ENCODE results near the gene RAB38. TPM values are rescaled to one million over a fixed set of nuclear protein-coding genes. Genes with fewer than 3 reads are reported as not detected.
A peak's percentile ranks its signal among the peaks of the same experiment; 100 is the strongest.

RAB38 gene
- polyA plus RNA-seq, 1 donor: 12.1 TPM

DNA sequence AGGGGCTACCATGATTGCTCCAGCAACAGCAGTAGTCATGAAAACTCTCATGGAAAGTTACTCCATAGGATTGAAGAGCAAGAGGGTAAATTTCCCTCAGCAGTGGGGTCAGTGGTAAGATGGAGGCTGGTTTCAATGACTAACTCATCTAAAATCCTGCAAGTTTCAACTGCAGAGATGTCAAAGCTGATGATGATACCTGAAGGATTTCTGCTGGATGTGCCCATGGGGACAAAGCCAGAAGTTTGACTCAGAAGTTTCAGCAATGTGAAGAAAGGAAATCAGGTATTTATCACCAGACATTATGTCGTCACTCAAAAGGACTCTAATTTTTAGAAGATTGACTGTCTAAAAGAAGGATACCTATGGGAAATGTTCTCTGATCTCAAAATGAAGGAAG, 29.1 kb downstream of the RAB38 start:
- DNase-seq: no peak
- Histone ChIP-seq H3K27me3 (ENCODE audit: control insufficient read depth, insufficient read depth, low read length) (no peaks in the 10 kb centered on the region), H3K9me3 (ENCODE audit: control insufficient read depth, low read depth, low read length) (no peaks in the 10 kb centered on the region), H3K36me3 (ENCODE audit: control insufficient read depth, insufficient read depth, low read length) (peaks cover 9% of the 10 kb centered on the region), H3K4me1 (ENCODE audit: control insufficient read depth, insufficient read depth, low read length) (no peaks in the 10 kb centered on the region), H3K4me3 (ENCODE audit: low read length) (no peak overlapping the region), H3K27ac (ENCODE audit: low read length) (no peak overlapping the region)
- no CpG with 5 or more reads among the region's 1 CpG for WGBS (ENCODE audit: insufficient coverage, low lambda C conversion rate)

DNA sequence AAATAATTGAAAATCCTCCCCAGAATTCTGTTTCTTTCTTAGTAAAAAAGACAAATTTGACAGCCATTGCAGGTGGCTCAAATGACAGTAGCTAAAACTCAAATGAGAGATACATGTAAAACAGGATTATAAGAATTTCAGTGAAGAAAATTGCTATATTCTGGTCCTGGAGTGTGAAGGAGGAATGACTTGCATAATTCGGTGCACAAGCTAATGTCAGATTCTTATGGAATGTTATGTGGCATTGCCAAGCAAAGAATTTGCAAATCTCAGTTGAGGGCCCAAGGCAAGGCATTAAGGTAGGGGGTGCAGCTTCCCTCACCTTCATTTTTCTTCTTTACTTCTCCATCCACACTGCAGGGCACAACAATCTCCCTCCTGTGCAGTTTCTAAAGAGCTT, 35.4 kb downstream of the RAB38 start:
- 80% methylated on average over 1 of the region's 1 CpG for WGBS (ENCODE audit: insufficient coverage, low lambda C conversion rate)
- Histone ChIP-seq H3K36me3 (ENCODE audit: control insufficient read depth, insufficient read depth, low read length) (peaks cover 2% of the 10 kb centered on the region), H3K4me1 (ENCODE audit: control insufficient read depth, insufficient read depth, low read length) (no peaks in the 10 kb centered on the region), H3K27me3 (ENCODE audit: control insufficient read depth, insufficient read depth, low read length) (no peaks in the 10 kb centered on the region), H3K27ac (ENCODE audit: low read length) (no peak overlapping the region), H3K9me3 (ENCODE audit: control insufficient read depth, low read depth, low read length) (no peaks in the 10 kb centered on the region), H3K4me3 (ENCODE audit: low read length) (no peak overlapping the region)
- no peak for DNase-seq

DNA sequence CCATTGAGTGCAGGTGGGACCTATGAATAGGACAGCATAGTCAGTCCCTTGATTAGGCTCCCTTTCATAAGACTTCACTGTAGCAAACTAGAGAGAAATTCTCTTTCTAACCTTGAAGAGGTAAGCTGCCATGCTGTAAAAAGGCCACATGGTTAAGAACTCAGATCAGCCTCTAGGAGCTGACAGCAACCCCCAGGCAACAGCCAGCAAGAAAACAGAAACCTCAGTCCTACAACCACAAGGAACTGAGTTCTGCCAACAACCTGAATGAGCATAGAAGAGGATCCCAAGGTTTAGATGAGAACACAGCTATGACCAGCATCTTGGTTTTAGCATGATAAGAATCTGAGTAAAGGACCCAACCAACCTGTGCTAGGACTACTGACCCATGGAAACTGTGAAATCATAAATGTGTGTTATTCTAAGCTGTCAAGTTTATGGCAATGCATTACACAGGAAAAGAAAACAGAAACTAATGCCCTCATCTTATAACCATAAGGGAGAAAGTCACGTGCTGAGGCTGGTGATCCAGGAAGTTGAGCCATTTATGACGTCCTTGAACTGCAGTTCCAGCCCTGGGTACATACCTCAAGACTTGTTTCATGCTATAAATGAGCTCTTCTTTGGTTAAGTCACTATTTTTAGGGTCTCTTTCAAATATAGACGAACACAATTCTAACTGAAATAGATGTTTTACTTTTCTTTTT, 43.3 kb downstream of the RAB38 start:
- WGBS (ENCODE audit: insufficient coverage, low lambda C conversion rate): 90% methylated on average over 1 of the region's 3 CpGs
- Histone ChIP-seq H3K4me1 (ENCODE audit: control insufficient read depth, insufficient read depth, low read length) (no peaks in the 10 kb centered on the region), H3K27ac (ENCODE audit: low read length) (no peak overlapping the region), H3K9me3 (ENCODE audit: control insufficient read depth, low read depth, low read length) (no peaks in the 10 kb centered on the region), H3K4me3 (ENCODE audit: low read length) (no peak overlapping the region), H3K36me3 (ENCODE audit: control insufficient read depth, insufficient read depth, low read length) (no peaks in the 10 kb centered on the region), H3K27me3 (ENCODE audit: control insufficient read depth, insufficient read depth, low read length) (no peaks in the 10 kb centered on the region)
- peak in 1 of 2 donors; percentile 11 for DNase-seq

DNA sequence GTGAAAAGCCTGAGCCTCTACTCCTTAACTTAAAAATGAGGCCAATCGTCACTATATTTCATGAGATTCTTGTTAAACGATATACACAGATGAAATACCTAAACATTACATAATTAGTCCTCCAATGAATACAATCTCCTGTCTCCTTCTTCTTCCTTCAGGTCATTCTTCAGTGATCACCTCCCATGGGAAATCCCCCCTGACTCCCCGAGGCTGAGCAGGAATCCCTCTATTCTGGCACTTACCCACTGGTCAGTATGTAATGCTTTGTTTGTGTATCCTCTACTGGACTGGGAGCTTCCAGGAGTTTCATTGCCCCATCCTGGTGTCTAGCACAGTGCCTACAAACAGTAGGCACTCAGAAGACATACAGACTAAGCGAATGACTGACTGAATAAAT, 52.3 kb downstream of the RAB38 start:
- WGBS (ENCODE audit: insufficient coverage, low lambda C conversion rate): 93% methylated on average over 2 of the region's 4 CpGs
- no peaks in the 10 kb centered on the region for H3K4me1 ChIP-seq (ENCODE audit: control insufficient read depth, insufficient read depth, low read length)
- no peak overlapping the region for H3K4me3 ChIP-seq (ENCODE audit: low read length)
- no peaks in the 10 kb centered on the region for H3K36me3 ChIP-seq (ENCODE audit: control insufficient read depth, insufficient read depth, low read length)
- DNase-seq: no peak
- no peaks in the 10 kb centered on the region for H3K27me3 ChIP-seq (ENCODE audit: control insufficient read depth, insufficient read depth, low read length)
- H3K27ac ChIP-seq (ENCODE audit: low read length): no peak overlapping the region
- H3K9me3 ChIP-seq (ENCODE audit: control insufficient read depth, low read depth, low read length): no peaks in the 10 kb centered on the region

DNA sequence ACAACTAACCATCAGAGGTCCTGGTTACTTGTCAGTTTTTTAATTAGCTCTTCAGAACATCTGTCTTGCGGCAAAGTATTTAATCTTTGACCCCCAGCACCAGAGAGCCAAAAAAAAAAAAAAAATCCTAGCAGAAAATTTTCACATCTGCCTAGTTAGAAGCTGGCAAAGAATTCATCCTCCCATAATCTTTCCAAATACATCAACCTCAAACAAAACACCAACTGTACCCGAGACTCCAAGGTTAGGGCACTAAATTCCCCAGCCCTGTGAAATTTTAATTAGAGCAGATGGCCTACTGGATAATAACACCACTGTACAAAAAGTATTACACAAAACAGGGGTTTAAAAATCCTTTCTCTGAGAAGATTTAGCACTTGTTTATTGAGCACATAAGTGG, 55.7 kb downstream of the RAB38 start:
- H3K36me3 ChIP-seq (ENCODE audit: control insufficient read depth, insufficient read depth, low read length): no peaks in the 10 kb centered on the region
- no peak overlapping the region for H3K4me3 ChIP-seq (ENCODE audit: low read length)
- H3K27ac ChIP-seq (ENCODE audit: low read length): no peak overlapping the region
- H3K27me3 ChIP-seq (ENCODE audit: control insufficient read depth, insufficient read depth, low read length): no peaks in the 10 kb centered on the region
- no peak for DNase-seq
- no peaks in the 10 kb centered on the region for H3K9me3 ChIP-seq (ENCODE audit: control insufficient read depth, low read depth, low read length)
- no peaks in the 10 kb centered on the region for H3K4me1 ChIP-seq (ENCODE audit: control insufficient read depth, insufficient read depth, low read length)
- WGBS (ENCODE audit: insufficient coverage, low lambda C conversion rate): no CpG with 5 or more reads among the region's 2 CpGs

DNA sequence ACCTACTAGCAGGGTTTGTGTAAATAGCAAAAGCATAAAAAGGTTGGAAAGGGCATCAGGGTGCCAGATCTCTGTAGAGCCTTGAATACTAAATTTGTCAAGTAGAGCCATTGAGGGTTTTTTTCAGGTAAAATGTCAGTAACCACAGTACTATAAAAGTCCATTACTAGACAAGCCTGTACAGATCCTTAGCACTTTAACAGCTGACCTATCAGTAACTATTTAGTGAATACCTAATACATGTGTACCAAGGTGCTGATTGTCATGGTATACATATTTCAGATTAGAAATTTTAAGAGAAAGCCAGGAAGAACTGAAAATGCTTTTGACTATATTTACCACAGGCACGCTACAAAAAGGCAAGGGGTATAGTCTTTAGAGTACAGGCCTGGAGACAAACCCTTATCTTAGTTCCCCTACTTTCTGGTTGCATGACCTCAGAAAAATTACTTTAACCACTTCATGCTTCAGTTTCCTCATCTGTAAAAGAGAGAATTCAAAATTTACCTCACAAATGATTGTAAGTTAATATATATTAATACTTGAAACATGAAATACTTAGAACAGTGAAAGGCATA, 57.9 kb downstream of the RAB38 start:
- Histone ChIP-seq H3K36me3 (ENCODE audit: control insufficient read depth, insufficient read depth, low read length) (peaks cover 4% of the 10 kb centered on the region), H3K27me3 (ENCODE audit: control insufficient read depth, insufficient read depth, low read length) (no peaks in the 10 kb centered on the region), H3K4me1 (ENCODE audit: control insufficient read depth, insufficient read depth, low read length) (no peaks in the 10 kb centered on the region), H3K9me3 (ENCODE audit: control insufficient read depth, low read depth, low read length) (no peaks in the 10 kb centered on the region), H3K27ac (ENCODE audit: low read length) (no peak overlapping the region), H3K4me3 (ENCODE audit: low read length) (no peak overlapping the region)
- no peak for DNase-seq
- WGBS (ENCODE audit: insufficient coverage, low lambda C conversion rate): no CpG with 5 or more reads among the region's 1 CpG

DNA sequence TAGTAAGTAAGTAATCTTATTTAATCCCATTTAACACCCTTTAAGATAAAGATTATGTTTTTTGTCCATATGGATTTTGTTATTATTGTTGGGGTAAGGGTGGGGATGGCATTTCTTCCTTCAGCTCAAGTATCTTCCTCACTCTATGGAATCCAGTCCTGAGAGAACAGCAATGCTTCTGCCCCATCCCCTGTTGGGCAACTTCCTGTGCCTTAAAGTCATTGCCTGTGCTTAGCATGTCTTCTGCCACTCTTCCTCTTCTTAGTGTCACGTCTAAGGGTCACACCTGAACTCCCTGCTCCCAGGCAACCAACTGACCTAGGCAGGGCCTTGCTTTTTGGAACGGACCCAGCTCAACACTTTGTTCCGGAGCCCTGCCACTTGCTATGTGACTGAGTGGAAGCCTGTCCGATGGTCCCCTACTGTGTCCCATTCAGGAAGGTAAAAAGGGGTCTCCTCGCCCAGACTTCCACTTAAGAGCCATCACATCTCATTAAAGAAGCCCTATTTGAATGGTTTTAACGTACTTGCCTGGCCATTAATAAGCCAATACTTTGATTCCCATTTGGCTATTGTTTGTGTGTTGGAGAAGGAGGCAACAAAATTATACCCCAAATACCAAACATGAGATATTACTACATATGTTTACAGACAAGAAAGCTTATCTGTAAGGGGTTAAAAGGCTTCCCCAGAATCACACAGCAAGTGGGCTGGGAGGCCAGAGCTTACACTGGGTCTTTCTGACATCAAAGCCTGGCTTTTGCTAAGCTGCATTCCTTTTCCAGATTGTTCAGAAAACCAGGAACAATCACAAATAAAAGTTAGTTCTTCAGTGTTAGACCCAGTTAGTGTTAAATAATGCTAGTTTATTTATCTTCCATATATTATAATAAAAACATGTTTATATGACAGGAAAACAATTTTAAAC, 59.2 kb downstream of the RAB38 start:
- peaks cover 4% of the 10 kb centered on the region for H3K36me3 ChIP-seq (ENCODE audit: control insufficient read depth, insufficient read depth, low read length)
- H3K4me1 ChIP-seq (ENCODE audit: control insufficient read depth, insufficient read depth, low read length): no peaks in the 10 kb centered on the region
- no peaks in the 10 kb centered on the region for H3K27me3 ChIP-seq (ENCODE audit: control insufficient read depth, insufficient read depth, low read length)
- no peak for DNase-seq
- no peak overlapping the region for H3K4me3 ChIP-seq (ENCODE audit: low read length)
- WGBS (ENCODE audit: insufficient coverage, low lambda C conversion rate): no CpG with 5 or more reads among the region's 6 CpGs
- H3K9me3 ChIP-seq (ENCODE audit: control insufficient read depth, low read depth, low read length): no peaks in the 10 kb centered on the region
- no peak overlapping the region for H3K27ac ChIP-seq (ENCODE audit: low read length)

DNA sequence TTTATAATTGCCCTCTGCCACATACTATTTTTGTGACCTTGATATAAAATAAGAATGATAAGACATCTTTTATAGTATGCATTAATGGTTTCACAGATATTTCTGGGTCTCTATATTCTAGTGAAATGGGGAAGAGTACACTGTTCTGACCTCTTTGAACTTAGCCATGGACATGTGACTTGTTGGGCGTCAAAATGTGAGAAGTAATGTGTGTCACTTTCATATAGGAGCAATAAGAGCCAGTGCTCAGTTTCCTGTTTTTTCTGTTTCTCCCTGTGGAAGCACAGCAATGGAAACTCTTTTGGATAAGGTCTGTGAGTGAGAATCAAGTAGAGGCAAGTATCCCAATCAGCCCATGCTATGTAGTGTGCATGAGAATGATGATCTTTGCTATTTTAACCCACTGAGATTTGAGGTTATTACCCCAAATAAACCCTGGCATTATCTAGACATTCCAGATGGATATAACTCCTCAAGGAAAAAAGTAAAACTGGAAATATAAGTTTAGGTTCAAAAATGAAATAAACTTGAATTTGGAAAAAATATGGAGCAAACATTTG, 60.7 kb downstream of the RAB38 start:
- H3K27me3 ChIP-seq (ENCODE audit: control insufficient read depth, insufficient read depth, low read length): no peaks in the 10 kb centered on the region
- peaks cover 4% of the 10 kb centered on the region for H3K36me3 ChIP-seq (ENCODE audit: control insufficient read depth, insufficient read depth, low read length)
- H3K27ac ChIP-seq (ENCODE audit: low read length): no peak overlapping the region
- H3K4me1 ChIP-seq (ENCODE audit: control insufficient read depth, insufficient read depth, low read length): no peaks in the 10 kb centered on the region
- H3K4me3 ChIP-seq (ENCODE audit: low read length): no peak overlapping the region
- WGBS (ENCODE audit: insufficient coverage, low lambda C conversion rate): no CpG with 5 or more reads among the region's 1 CpG
- no peak for DNase-seq
- no peaks in the 10 kb centered on the region for H3K9me3 ChIP-seq (ENCODE audit: control insufficient read depth, low read depth, low read length)

DNA sequence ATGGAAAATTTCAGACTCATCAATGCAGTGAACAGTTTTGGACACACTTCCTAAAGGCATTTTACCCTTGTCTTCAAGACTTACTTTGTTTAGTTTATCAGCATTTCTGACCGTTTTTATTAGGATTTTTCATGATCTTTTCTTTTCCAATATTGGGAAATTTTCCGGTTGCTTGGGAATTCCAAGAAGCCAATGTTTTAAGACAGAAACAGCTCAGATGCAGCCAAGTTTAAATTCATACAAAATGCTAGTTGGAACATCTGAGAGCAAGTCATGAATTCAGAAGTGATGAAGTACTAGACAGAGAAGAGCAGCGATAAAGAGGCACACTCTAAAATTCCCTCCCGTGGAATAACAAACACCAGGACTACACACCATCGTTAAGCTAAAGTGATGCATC, 68.6 kb downstream of the RAB38 start:
- DNase-seq: no peak
- Histone ChIP-seq H3K4me1 (ENCODE audit: control insufficient read depth, insufficient read depth, low read length) (peaks cover 11% of the 10 kb centered on the region), H3K27ac (ENCODE audit: low read length) (no peak overlapping the region), H3K36me3 (ENCODE audit: control insufficient read depth, insufficient read depth, low read length) (no peaks in the 10 kb centered on the region), H3K9me3 (ENCODE audit: control insufficient read depth, low read depth, low read length) (no peaks in the 10 kb centered on the region), H3K4me3 (ENCODE audit: low read length) (no peak overlapping the region), H3K27me3 (ENCODE audit: control insufficient read depth, insufficient read depth, low read length) (no peaks in the 10 kb centered on the region)
- 84% methylated on average over 5 of the region's 5 CpGs for whole genome bisulfite sequencing (ENCODE audit: insufficient coverage, low lambda C conversion rate)

DNA sequence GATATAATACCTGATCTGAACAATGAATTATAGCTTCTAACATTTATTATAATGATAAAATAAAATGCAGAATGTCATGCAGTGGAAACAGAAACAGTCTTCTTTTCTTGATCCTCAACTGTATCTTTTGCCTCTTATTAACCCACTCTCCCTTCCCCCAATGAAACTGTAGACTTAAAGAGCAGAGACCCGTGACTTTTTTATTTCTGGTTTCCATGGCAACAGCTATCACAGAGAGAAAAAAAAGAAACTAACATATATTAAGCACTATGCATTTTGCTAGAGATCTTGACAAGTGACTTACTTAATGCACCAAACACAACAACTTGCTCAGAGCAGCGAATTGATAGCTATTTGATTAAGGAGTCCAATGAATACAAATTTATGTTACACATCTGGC, 69.3 kb downstream of the RAB38 start:
- H3K9me3 ChIP-seq (ENCODE audit: control insufficient read depth, low read depth, low read length): no peaks in the 10 kb centered on the region
- H3K4me1 ChIP-seq (ENCODE audit: control insufficient read depth, insufficient read depth, low read length): peaks cover 11% of the 10 kb centered on the region
- no CpG with 5 or more reads among the region's 2 CpGs for whole genome bisulfite sequencing (ENCODE audit: insufficient coverage, low lambda C conversion rate)
- DNase-seq: no peak
- H3K36me3 ChIP-seq (ENCODE audit: control insufficient read depth, insufficient read depth, low read length): no peaks in the 10 kb centered on the region
- no peak overlapping the region for H3K27ac ChIP-seq (ENCODE audit: low read length)
- H3K4me3 ChIP-seq (ENCODE audit: low read length): no peak overlapping the region
- no peaks in the 10 kb centered on the region for H3K27me3 ChIP-seq (ENCODE audit: control insufficient read depth, insufficient read depth, low read length)
